Ovary (tissue), 9 donors: ENCODE results near the gene CDK5RAP1. TPM values are rescaled to one million over a fixed set of nuclear protein-coding genes. Genes with fewer than 3 reads are reported as not detected.

Source experiments
- DNase-seq, 5 donors: peaks; one replicate each; pipeline ENCODE4 v3.0.0-alpha.2; 2019 to 2020
- H3K27ac ChIP-seq, 2 donors: fragments of 200-600 bp; one replicate each; pipeline versions ENCODE4 v1.5.1 to v1.8.0; 2019 to 2022
- H3K27me3 ChIP-seq: fragments of 200-600 bp; one replicate; pipeline ENCODE4 v1.8.0; 2022
- H3K36me3 ChIP-seq: fragments of 200-600 bp; sonication (generic); one replicate; pipeline ENCODE4 v1.5.1; 2019
- H3K4me1 ChIP-seq: one replicate; pipeline ENCODE4 v1.8.1; 2013; ENCODE audit warnings: mild to moderate bottlenecking, moderate library complexity; ENCODE audit not compliant: insufficient read depth
- H3K4me3 ChIP-seq: fragments of 200-600 bp; sonication (generic); one replicate; pipeline ENCODE4 v1.5.1; 2017
- H3K9me3 ChIP-seq, 2 donors: fragments of 200-600 bp in 1 of 2; sonication (generic) in 1 of 2; one replicate each; pipeline versions ENCODE4 v1.5.1 to v1.8.1; 2013 to 2019; ENCODE audit warnings: mild to moderate bottlenecking in 1 of 2, moderate library complexity in 1 of 2
- EP300 ChIP-seq: sonication (generic); formaldehyde crosslinking; IDR thresholded peaks from one replicate; pipeline ENCODE4 v1.6.1; 2017; ENCODE audit warnings: antibody characterized with exemption
- POLR2A ChIP-seq: fragments of 450-650 bp; IDR thresholded peaks from one replicate; pipeline ENCODE4 v1.6.1; 2017; ENCODE audit warnings: antibody characterized with exemption, mild to moderate bottlenecking, moderate library complexity
- WGBS, 3 donors: extraction: QIAGEN DNeasy Blood & Tissue Kit in 1 of 3; methylation state at CpG; one replicate each; pipeline versions ENCODE4 v1.1.5 to v1.1.7; 2013 to 2017; 5-methylcytosine and 5-hydroxymethylcytosine counted together
- intact Hi-C, 4 donors: fragments of 100-400 bp; cut with DNase I; formaldehyde crosslinking; loops; one replicate each; pipeline versions ENCODE4 v1.11.0 to v1.15.1; 2022 to 2023
- polyA plus RNA-seq, 2 donors: library from polyadenylated mRNA; stranded (reverse); fragments of 200-250 nt in 1 of 2; fragments of 350-450 nt in 1 of 2; fragmentation: Illumina TruSeq in 1 of 2; extraction: RNeasy Lipid Tissue Mini Kit (QIAGEN cat#74804) in 1 of 2; gene quantifications; one replicate each; pipeline ENCODE4 v1.2.3, GENCODE V29; 2013 to 2014
- total RNA-seq, 7 donors: library from RNA; depleted of rRNA in 2 of 7; stranded (reverse); fragments of >200 nt in 2 of 7; fragmentation: NEBNext Ultra II Directional in 3 of 7; extraction: Animal tissue kit (Norgen Biotek cat#: 25700) in 3 of 7; gene quantifications; one replicate each; pipeline versions ENCODE4 v1.1.0 to v1.2.4, GENCODE V29; 2016 to 2023
- TF ChIP-seq, protein P1 (sequence below), 3 donors: fragments of 450-650 bp in 2 of 3; fragments of 200-600 bp in 1 of 3; IDR thresholded peaks; one replicate each; pipeline versions ENCODE4 v1.5.1 to v1.8.0; 2016 to 2022; ENCODE audit warnings: antibody characterized with exemption in 3 of 3, mild to moderate bottlenecking in 1 of 3
- donor health status: DM: no; HTN: no; CAD: no; lungs with moderate emphysema.
- donor health status: DM: no; HTN: no; CAD: no.
- donor health status: Bipolar disorder and iron deficiency.
- donor health status: DM: yes; HTN: yes; CAD: no.
- donor health status: DM: no; HTN: no; CAD: no.
- donor health status: DM: yes; HTN: yes; CAD: no.

CDK5RAP1 gene
- total and polyA plus RNA-seq, 9 donors = 17.3 to 31.9 (median 19.4) TPM

DNA sequence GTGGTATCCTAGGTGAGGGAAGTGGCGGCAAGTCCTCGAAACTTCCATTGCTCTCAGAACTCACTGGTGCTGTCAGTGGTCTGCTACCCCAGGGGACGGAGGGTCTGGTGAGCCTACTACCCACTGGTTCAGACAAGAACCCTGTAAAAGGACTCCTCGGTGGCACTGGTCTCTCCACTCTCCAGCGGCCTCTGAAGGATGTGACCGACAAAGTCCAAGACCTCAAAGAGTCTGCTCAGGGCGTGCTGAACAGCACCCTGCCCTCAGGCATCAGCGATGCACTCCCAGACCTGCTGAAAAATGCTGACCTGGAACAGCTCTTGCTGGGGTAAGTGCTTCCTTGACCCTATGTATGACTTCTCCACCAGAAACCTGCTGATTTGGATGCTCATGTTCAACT lies 51.8 kb downstream of the CDK5RAP1 start:
- WGBS, 3 donors = 92 to 96% (median 93%) methylated on average over 8 of the region's 8 CpGs
- no peaks in the 10 kb centered on the region for H3K9me3 ChIP-seq
- DNase-seq = no peak
- TF ChIP-seq POLR2A (no peak), EP300 (no peak)
- TF ChIP-seq, protein P1, sequence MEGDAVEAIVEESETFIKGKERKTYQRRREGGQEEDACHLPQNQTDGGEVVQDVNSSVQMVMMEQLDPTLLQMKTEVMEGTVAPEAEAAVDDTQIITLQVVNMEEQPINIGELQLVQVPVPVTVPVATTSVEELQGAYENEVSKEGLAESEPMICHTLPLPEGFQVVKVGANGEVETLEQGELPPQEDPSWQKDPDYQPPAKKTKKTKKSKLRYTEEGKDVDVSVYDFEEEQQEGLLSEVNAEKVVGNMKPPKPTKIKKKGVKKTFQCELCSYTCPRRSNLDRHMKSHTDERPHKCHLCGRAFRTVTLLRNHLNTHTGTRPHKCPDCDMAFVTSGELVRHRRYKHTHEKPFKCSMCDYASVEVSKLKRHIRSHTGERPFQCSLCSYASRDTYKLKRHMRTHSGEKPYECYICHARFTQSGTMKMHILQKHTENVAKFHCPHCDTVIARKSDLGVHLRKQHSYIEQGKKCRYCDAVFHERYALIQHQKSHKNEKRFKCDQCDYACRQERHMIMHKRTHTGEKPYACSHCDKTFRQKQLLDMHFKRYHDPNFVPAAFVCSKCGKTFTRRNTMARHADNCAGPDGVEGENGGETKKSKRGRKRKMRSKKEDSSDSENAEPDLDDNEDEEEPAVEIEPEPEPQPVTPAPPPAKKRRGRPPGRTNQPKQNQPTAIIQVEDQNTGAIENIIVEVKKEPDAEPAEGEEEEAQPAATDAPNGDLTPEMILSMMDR (IDR thresholded peaks at IDR 0.05) = no peak
- H3K27ac ChIP-seq = no peak overlapping the region
- no peaks in the 10 kb centered on the region for H3K36me3 ChIP-seq
- intact Hi-C loops = no loop called here
- no peak overlapping the region for H3K4me3 ChIP-seq
- H3K4me1 ChIP-seq = no peaks in the 10 kb centered on the region
- no peaks in the 10 kb centered on the region for H3K27me3 ChIP-seq

DNA sequence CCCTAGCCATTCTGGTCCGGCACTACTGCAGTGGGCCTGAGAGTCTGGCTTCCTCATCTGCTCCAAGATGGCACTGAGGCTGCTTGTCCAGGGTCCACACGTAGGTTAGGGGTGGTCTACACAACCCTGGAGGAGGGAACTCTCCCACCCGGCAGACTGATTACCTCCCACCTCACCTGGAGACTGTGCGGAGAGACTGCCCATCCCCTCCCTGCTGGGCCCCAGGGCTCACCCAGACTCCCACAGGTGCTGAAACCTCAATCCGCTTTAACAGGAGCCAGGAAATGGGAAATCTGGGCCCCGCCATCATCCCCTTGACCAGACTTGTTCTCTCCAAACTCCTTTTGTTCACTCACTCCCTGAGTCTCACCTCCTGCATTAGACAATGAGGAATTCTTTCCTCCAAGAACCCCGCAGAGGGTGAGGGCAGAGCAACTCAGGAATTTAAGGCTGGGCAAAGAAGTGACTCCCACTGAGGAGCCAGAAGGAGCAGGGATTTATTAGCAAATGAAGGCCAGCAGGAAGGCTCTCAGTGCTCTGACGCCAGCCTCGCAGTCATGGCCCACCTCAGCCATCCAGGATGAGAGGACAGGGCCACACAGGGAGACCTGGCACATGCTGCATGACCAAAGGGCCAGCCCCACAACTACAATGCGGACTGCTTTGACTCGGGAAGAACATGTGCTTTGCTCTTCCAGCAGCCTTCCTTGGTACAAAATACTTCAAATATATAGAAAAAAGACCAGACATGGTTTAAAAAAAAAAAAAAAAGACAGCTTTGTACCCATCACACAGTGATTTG lies 53.0 kb downstream of the CDK5RAP1 start:
- Histone ChIP-seq H3K4me3 (no peak overlapping the region), H3K9me3 (no peaks in the 10 kb centered on the region), H3K4me1 (no peaks in the 10 kb centered on the region), H3K27me3 (no peaks in the 10 kb centered on the region), H3K36me3 (no peaks in the 10 kb centered on the region), H3K27ac (no peak overlapping the region)
- WGBS, 3 donors = 71 to 75% (median 73%) methylated on average over 11 of the region's 11 CpGs
- DNase-seq = no peak
- intact Hi-C loops = no loop called here
- TF ChIP-seq, protein P1 (IDR thresholded peaks at IDR 0.05) = no peak
- TF ChIP-seq EP300 = no peak
- no peak for TF ChIP-seq POLR2A

DNA sequence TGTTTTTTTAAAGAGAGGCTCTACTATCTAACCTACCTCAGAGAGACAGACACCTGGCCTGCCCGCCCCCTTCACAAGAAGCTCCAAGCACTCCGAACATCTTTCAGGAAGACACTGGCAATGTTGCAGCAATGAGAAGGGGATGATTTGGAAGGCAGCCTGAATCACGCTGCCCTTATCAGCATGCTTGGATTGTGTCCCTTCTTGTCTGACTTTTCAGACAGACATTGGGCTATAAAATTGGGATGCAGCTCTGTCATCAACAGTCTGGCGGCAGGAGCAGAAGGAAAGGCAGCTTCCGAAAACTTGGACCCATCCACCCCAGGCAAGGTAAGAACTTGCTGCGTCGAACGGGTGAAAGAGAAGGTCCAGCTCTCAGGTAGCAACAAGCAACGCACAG lies 56.0 kb downstream of the CDK5RAP1 start:
- no peaks in the 10 kb centered on the region for H3K9me3 ChIP-seq
- no peak for DNase-seq
- H3K4me3 ChIP-seq = no peak overlapping the region
- 46 to 59% (median 49%) methylated on average over 9 of the region's 9 CpGs for WGBS, 3 donors
- TF ChIP-seq POLR2A = no peak
- no peak for TF ChIP-seq EP300
- TF ChIP-seq, protein P1 (IDR thresholded peaks at IDR 0.05) = no peak
- intact Hi-C loops = no loop called here
- no peaks in the 10 kb centered on the region for H3K36me3 ChIP-seq
- no peaks in the 10 kb centered on the region for H3K27me3 ChIP-seq
- H3K27ac ChIP-seq = no peak overlapping the region
- no peaks in the 10 kb centered on the region for H3K4me1 ChIP-seq

DNA sequence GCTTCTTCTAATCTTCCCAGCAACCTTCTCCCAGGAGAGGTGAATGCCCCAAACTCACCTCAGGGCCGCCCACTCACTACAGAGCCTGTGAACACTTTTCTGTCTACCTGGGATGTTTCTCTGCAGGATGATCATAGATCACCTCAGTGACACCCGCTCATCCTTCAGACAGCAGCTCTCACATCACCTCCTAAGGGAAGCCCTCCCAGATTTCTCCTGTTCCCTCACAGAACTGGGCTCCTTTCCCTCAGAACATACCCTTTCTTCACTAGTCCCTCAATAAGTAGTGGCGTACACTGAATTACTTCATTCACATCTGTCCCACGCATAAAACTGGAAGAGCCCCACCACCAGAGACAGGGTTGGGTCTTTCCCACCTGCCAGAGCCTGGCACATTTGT lies 57.8 kb downstream of the CDK5RAP1 start:
- Histone ChIP-seq H3K4me3 (no peak overlapping the region), H3K36me3 (no peaks in the 10 kb centered on the region), H3K4me1 (no peaks in the 10 kb centered on the region), H3K9me3 (no peaks in the 10 kb centered on the region), H3K27me3 (no peaks in the 10 kb centered on the region), H3K27ac (no peak overlapping the region)
- TF ChIP-seq, protein P1 (IDR thresholded peaks at IDR 0.05) = no peak
- TF ChIP-seq EP300 (no peak), POLR2A (no peak)
- DNase-seq = no peak
- 91 to 95% (median 92%) methylated on average over 4 of the region's 4 CpGs for WGBS, 3 donors
- intact Hi-C loops = no loop called here
